GM12801 (cell line): Measurements from ENCODE around the gene MLXIP.

Experiments used
- TF ChIP-seq, protein P1 (sequence below): IDR thresholded peaks from one replicate; pipeline ENCODE4 v1.5.1; 2011; ENCODE audit warnings: control low read depth; ENCODE audit not compliant: insufficient read length; ENCODE audit errors: extremely low read depth

The MLXIP gene

DNA sequence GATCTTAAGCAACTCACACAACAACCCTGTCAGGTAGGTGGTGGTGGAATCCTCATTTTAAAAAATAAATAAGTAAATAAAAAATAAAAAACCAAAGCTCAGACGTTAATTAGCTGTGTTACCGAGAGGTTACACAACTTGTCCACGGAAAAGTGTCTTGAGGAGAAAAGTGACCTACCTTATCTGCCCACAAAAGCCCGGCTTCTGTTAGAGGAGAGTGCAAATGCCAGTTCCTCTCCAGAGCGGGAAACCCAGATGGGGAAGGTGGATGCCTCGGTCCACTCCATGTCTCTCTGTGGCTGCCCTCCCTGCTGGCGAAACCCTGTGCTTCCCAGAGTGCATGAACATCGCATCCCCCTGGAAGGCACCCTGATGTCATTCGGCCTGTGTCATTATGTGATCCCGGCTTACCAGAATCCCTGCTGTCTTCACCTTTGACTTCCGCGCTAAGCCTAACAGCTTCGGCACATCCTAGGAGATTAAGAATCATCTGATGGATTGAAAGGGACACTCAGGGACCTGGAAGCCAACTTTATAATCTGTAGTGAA is 6.4 kb downstream of the MLXIP start:
- TF ChIP-seq, protein P1, sequence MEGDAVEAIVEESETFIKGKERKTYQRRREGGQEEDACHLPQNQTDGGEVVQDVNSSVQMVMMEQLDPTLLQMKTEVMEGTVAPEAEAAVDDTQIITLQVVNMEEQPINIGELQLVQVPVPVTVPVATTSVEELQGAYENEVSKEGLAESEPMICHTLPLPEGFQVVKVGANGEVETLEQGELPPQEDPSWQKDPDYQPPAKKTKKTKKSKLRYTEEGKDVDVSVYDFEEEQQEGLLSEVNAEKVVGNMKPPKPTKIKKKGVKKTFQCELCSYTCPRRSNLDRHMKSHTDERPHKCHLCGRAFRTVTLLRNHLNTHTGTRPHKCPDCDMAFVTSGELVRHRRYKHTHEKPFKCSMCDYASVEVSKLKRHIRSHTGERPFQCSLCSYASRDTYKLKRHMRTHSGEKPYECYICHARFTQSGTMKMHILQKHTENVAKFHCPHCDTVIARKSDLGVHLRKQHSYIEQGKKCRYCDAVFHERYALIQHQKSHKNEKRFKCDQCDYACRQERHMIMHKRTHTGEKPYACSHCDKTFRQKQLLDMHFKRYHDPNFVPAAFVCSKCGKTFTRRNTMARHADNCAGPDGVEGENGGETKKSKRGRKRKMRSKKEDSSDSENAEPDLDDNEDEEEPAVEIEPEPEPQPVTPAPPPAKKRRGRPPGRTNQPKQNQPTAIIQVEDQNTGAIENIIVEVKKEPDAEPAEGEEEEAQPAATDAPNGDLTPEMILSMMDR: no peak

DNA sequence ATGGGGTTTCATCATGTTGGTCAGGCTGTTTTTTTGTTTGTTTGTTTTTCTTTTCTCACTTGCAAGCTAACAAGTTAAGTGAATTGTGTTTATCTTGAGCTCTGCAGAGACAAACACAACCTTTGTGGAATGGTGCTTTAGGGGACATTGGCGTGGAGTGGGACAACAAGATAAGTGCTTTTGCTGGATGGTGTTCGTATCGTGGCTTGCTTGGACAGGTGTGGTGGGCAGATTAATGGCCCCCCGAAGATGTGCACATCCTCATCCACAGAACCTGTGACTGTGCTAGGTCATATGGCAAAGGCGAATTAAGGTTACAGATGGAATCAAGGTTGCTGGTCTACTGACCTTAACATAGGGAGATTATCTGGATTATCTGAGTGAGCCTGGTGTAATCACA is 7.0 kb downstream of the MLXIP start:
- TF ChIP-seq, protein P1: no peak

DNA sequence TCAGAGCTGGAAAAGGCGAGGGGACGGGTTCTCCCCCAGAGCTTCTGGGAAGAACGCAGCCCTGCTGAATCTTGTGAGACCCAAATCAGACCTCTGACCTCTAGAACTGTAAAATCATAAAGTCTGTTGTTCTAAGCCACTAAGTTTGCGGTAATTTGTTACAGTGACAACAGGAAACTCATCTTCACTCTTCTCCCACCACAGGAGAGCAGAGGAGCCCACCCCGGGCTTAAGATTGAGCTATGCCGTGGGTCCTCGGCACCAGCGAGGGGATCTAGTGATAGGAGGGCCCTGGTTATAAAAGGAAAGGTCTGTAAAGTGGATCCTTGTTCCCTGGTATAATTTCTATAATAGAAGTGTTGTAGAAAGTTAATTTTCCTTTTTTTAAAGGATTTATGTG is 7.6 kb downstream of the MLXIP start:
- TF ChIP-seq, protein P1: no peak

DNA sequence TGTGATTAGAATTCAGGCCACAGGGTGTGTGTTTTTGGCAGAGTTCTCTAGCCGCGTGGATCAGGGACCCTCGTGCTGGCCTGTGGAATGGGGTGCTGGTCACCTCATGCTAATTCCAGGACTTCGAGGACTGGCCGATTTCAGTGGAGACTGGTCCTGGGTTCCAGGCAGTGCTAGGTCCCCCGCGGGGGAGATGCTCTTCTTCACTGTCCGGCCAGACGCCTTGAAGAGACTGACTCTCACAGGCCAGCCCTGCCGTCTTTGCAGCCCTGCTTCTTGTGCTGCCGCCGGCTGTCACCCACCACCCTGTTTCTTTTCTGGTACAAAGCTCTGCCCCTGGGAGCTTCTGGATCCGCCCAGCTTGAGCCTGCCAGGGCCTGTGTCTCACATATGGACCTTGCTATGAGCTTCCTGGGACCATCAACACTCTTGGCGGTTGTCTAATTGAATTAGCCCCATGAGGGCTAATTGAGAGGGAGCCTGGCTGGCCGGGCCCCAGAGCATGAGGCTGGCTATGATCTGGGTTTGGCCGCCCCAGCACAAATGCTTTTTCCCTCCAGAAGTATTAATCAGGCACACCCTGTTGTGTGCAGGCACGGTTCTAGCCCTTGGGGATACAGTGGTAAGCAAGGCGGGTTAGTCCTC is 8.2 kb downstream of the MLXIP start:
- TF ChIP-seq, protein P1: no peak

DNA sequence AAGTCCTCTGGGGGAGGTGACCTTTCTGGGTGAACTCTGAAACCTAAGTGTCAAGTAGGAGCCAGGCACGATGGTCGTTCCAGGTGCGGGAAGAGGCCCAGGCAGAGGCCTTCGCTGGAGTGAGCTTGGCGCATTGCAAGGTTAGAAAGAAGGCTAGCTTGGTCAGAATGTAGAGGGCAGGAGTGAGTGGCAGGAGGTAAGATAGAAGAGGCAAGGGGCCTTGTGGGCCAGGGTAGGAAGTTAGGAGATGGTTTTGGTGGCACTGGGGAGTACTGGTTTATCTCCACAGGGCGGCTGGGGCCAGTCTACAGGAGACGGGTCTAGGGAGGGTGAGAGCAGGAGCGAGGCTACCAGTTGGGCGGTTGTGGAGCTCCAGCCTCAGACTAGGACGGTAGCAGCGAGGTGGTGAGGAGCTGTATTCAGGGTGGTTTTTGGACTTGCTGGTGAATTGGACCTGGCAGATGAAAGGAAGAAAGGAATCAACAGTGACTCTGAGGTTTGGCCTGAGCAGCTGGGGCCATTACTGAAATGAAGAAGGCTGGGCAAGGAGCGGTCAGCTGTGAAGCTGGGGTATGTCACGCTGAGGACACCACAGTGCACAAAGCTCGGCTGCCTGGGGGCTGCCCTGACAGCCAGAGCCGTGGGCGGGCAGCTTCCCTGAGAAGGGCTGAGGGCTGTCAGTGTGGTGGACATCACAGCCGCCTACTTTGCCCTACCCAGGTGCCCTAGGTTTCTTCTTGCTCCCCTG is 9.0 kb downstream of the MLXIP start:
- TF ChIP-seq, protein P1: no peak

DNA sequence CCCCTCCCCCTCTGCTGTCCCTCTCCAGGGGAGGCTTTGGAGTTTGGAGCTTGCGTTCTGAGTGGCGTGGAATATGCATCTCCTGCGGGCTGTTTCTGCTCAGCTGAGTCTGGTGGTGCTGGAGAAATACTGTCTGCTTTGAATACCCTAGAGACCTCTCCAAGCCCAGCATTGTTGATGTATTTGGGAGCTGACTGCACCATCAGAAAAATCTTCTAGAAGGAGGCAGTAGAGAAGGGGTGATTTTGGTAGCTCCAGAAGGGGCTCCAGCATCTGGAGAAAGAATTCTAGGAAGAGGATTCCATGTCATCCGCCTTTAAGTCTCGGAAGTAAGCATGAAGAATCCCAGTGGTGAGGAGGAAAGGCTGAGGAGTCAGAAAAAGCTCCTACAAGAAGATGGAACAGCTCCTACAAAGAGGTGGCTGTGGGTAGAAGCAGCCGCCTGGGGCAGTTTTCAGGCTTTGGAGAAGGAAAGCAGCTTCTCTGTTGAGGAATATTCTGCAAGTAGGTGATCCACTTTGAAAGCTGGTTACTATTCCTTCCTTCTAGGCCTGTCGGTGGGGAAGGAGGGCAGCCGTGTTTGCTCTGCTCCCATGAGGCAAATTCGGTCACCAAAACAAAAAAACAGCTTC is 9.7 kb downstream of the MLXIP start:
- TF ChIP-seq, protein P1: no peak

DNA sequence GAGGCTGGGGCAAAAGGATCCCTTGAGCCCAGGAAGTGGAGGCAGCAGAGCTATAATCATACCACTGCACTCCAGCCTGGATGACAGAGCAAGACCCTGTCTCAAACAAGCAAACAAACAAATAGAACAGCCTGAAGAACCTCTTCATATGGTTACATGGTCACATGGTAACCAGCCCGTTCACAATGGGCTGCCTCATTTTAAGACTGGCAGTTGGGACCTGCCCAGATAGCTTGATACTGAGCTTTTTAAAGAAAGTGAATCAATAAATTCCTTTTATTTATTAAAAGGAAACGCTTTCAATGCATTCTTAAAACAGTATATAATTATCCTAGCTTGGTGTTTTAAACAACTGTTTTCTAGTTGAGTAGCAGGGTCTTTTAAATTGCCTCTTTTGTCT is 10.5 kb downstream of the MLXIP start:
- TF ChIP-seq, protein P1: no peak
